Spleen (tissue), 7 donors: ENCODE results near the gene RABEPK.

Experiments
- CTCF ChIP-seq, 11 experiments: fragments of 200-600 bp in 7 of 11; fragments of 450-650 bp in 4 of 11; sonication (generic) in 4 of 11; IDR thresholded peaks in 8 of 11; conservative IDR thresholded peaks in 3 of 11; 1 replicate in 7 of 11; 2 replicates in 4 of 11; pipeline versions ENCODE4 v1.4.0 to v1.8.0; 2016 to 2021; ENCODE audit warnings: antibody characterized with exemption in 11 of 11, inconsistent platforms in 4 of 11, mild to moderate bottlenecking in 1 of 11
- POLR2A ChIP-seq, 3 donors: fragments of 450-650 bp; IDR thresholded peaks; one replicate each; pipeline ENCODE4 v1.5.1; 2017; ENCODE audit warnings: antibody characterized with exemption in 3 of 3, mild to moderate bottlenecking in 1 of 3
- donor health status: DM: no; HTN: no; CAD: no; lungs with moderate emphysema.
- donor health status: DM: no; HTN: no; CAD: no.
- donor health status: DM: no; HTN: no; CAD: no.

GRCh38 chr9:125218621-125219020 lies 18.3 kb downstream of the RABEPK start:
- no peak for TF ChIP-seq POLR2A (IDR thresholded peaks at IDR 0.05)
- TF ChIP-seq CTCF (IDR thresholded peaks at IDR 0.05 in 8 of 11, conservative IDR thresholded peaks at IDR 0.05 in 3 of 11) = no peak
